Measurements from ENCODE around the gene C2orf69.

C2orf69 gene

DNA sequence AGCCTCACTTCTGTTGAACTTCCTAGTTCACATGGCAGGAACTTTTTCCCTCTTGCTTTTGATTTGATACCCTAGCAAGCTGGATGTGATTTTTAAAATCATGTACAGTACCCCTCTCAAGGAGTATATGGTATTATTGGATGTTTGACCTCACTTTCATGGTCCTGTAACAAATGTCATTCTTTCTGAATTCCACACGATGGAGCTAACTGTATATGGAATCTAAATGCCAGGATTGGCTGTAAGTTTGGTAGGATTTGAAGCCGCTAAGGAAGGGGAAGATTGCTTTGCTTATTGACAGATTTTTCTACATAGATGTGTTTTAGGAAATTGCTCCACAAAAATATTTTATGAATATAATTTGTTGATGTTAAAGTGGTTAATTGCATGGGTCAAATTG lies 62.6 kb downstream of the C2orf69 start:
- DNase-seq: no peak

DNA sequence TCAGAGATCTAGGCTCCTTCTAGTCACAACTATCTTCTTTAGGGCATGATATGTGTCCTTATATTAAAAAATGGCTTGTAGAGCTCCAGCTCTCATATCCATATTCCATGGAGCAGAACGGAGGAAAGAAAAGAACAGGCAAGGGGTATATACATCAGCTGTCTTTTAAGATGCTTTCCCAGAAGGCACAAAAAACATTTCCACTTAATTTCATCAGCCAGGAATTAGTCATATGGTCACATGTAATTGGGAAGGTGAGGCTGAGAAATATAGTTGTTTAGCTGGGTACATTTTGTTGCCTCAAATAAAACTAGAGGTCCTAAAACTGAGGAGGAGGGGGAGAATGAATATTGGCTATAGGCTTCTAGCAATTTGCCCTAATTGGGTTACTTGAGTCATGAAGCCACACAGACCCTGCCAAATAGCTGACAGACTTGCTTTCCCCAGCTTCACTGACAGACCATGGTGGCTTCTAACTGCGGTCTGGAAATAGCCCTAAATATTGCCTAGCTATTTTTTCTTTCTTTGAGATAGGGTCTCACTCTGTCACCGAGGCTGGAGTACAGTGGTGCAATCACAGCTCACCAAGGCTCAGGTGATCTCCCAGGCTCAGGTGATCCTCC lies 64.3 kb downstream of the C2orf69 start:
- no peak for DNase-seq
